ENCODE measurements around the gene ZHX3.

GRCh38 chr20:41135187-41135887 is 182.2 kb downstream of the ZHX3 start:
- TF ChIP-seq CTCF (IDR thresholded peaks at IDR 0.05; ENCODE audit: low read depth, low read length, missing input control) (peak; percentile 63), ZBTB33 (IDR thresholded peaks at IDR 0.05) (no peak)

Measured in liver (tissue), 2 donors.